ENCODE data around the gene GGACT.

The GGACT gene

DNA sequence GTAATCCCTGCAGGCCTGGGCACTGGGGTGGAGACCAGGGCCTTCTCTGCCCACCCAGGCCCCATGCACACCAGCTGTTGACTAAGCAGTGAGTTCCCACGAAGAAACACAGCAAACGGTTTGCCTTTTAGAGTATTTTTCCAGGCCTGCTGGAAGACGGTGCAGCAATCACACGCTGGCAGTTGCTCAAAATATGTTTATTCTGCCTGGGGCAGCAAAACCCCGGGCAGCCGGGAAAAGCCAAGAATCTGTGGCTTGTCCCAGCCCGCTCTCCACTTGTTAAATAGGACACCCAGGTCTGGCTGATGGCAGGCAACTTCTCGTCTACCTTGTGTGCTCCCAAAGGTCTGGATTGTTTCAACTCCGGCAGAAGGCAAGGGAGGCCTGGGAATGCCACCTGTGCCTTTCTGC lies 40.8 kb downstream of the GGACT start:
- no peak for DNase-seq (ENCODE audit: low spot score)

DNA sequence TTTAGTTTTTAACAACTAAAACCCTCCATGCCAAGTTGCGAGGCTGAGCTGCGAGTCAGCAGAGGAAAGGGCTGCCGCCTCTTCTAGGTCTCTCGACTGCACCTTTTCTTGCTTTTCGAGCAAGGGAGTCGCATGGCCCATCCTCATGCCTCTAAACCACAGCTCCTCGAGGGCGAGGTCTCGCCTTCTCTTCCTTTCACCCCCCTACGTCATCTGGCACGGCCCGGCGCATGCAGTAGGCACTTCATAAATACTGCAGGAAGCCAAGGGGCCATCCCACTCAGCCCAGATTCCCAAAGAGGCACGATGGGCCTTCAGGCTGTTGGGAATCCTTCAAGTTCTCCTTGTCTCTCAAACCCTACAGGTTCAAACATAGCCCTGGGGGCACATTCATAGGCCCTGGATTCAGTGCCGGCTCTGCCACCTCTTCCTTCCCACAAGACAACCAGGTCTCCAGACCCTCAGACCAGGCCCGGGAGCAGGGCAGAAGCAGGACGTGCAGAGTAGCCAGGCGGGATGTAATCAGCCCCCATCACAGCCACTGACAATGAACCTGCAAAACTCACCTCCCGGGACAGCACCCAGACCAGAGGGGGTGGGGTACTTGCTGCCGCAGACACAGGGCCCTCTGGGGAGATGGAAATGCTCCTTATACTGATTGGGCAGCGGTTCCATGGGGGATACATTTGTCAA lies 41.7 kb downstream of the GGACT start:
- no peak for DNase-seq (ENCODE audit: low spot score)

DNA sequence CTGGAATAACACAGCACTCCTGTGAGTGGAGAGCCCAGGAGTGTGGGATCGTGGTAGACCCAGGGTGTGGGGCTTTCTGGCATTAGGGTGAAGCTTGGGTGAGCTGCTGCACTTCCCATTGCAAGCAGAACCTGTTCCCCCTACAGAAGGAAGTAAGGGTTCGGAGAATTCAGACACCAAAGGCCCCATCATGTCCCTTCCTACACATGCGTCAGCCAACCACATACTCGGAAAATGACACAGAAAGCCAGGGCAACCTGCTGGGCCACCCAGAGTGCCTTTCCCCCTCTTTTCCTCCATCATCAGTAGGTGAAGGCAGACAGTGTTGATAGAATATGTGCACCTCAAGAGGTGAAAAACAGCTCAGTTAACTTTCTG lies 42.9 kb downstream of the GGACT start:
- DNase-seq (ENCODE audit: low spot score) = no peak

DNA sequence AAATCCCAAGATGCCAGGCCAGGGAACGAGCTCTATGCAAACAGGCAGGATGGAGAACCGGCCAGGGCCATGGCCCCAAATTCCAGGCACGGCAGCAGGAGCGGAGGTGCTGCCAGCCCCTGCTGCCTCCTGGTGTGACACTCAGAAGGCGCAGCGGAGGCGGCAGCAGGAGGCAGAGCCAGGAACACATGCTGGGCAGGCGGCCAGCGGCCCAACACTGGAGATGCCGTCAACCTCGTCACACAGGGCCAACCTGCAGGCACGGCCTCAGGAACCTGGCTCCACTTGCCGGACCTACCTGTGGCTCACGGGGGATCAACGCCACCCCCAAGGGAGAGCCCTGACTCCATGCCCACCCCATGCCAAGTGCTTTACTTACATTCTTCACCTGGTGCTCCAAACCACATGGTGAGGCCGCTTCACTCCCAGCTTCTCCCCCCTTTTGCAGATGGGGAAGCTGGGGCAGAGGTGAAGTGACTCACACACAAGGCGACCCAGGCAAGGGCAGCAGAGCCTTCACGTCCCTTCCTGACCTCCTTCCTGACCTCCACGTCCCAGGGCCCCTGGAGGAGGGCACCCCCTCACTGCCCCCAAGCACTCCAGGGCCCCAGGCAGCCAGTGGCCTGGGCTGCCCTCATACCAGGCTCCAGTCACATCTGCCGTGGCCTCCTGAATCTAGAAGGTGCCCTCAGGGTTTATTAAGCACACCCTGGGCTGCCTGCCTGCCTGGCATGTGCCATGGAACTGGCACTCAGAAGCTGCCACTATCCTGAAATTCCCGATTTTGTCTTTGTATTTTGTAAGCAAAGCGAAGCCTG lies 43.5 kb downstream of the GGACT start:
- no peak for DNase-seq (ENCODE audit: low spot score)

DNA sequence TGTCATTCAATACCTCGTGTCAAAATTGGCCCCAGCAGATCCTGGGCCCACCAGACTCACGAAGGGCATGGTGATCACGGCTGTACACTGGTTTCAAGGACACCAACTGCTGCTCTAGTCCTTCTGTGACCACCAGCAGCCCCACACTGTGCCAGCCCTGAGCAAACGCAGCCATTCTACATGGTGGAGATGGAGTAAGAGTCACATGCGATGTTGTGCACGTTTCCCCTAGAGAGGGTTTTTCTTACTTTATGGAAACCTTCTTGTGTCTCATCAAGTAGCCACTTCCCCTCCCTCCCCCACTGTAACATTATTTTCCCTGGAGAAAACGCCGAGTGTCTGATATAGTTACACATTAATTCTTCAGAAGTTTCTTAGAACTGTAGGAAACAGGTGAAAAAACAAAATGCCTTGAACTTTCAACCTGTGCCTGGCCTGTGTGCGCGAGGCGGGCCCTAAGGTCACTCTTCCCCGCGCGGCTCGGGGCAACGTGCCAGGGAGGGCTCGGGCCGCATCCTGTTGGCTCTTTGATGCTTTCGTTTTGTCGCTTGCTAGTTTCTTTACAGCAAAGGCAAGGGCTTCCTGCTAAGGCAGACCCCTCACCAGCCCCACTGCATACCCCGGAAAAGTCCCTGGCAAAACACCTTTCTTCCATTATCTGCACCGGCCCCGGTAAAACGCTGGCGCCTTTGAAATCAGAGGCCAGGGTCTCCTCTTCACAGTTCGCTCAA lies 44.6 kb downstream of the GGACT start:
- no peak for DNase-seq (ENCODE audit: low spot score)

DNA sequence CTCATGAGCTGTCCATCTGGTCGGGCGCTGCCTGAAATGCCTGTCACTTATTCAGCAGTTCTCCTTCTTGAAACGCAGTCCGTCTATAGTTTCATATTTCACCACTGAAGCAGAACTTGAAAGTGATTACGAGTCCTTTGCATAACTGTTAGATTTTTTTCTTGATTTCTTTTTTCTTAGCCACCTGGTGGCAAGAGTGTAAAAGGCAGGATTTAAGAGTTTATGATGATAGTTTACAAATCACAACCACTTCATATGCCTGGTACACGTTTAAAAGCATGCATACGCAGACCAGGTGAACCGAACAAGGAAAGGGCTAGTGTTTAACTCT lies 45.8 kb downstream of the GGACT start:
- DNase-seq (ENCODE audit: low spot score) = peak; percentile 38

DNA sequence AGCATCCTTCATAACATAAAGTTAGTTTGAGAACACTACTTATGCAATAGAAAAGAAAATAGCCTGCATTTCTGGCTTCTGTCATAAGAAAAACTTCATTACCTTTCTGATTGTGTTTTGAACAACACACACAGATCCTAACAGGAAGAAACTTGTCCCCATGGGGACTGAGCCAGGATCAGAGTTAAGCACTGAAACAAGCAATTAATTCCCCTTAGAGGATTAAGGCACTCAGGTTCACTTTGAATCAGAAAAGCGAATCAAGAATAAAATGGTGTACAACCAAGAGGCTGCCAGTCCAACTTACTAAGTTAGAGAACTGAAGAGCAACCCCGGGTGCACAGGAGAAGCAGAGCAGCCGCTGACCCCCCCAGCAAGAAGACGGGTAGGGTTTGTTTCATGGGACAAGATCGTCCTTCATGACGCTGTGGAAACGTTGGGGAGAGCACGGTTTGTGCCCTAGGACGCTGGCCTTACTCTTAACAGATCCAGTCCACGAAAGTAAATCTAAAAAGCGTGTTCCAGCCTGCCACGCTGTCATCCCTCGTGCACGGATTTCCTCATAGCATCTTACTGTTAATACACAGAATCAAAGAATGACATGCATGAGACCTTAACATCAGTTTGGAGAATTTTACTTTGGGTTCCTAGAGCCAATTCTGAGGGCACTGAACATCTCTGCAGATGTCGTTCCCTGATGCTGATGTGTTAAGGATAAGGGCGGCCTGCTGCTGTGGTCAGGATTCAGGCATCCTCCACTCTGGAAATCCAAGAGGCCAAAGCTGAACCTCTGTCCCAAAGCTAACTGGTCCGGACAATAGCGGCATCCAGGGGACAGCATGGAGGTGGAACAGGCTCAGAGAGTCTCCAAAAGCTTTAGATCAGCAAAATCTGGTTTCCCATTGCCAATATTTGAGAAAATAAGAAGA lies 46.4 kb downstream of the GGACT start:
- no peak for DNase-seq (ENCODE audit: low spot score)

DNA sequence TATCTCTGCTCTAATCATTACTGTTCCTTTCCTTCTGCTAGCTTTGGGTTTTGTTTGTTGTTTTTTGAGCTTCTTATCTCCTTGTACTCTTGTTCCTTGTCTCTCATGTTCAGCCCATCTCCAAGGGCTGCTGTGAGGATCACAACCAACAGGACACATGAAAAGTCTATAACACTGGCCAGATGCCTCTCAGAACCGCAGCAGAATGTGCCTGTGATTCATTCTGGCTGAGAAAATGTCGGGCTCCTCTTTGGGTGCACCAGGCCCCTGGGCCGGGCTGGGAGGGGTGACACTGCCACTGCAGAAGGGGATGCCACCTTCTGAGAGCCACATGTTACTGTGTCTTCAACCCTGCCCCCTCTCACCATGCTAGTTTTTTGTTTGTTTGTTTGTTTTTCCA lies 48.0 kb downstream of the GGACT start:
- no peak for DNase-seq (ENCODE audit: low spot score)

DNA sequence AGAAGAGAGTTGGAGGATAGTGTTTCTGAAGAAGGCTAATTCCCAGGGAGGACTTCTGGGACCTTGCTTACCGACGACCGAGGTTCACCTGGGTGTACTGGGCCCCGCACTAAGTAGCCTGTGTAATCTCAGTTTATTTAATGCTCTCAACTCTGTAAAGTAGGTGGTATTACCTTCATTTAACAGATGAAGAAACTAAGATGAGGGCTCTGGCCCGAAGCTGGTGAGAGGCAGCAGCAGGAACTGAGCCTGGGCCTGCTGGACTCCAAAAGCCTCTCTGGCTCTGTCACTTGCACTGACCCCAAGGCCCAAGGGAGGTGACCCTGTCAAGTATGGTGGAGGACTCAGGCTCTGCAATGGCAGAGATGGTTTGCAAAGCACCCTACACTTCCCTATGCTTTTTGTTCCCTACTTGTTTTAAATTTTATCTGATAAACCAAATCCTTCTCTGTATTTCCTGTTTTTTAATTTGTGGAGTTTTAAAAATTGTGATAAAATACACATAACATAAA lies 50.6 kb downstream of the GGACT start:
- no peak for DNase-seq (ENCODE audit: low spot score)

DNA sequence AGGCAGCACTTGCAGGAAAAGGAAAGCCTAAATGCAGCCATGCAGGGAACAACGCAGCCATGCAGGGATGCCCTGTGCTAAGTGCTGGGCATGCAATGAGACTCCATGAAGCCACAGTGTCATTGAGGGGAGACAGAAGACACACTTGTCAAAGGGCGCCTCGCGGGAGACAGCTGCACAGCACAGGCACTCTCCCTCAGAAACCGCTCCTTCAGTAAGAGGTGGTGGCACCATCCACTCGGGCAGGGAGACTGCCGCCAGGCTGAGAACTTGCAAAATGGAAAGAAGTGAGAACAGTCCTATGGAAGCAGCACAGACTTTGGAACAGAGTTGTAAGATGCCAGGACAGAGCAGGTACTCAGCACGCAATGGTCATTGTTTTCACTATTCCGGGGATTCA lies 51.1 kb downstream of the GGACT start:
- no peak for DNase-seq (ENCODE audit: low spot score)

DNA sequence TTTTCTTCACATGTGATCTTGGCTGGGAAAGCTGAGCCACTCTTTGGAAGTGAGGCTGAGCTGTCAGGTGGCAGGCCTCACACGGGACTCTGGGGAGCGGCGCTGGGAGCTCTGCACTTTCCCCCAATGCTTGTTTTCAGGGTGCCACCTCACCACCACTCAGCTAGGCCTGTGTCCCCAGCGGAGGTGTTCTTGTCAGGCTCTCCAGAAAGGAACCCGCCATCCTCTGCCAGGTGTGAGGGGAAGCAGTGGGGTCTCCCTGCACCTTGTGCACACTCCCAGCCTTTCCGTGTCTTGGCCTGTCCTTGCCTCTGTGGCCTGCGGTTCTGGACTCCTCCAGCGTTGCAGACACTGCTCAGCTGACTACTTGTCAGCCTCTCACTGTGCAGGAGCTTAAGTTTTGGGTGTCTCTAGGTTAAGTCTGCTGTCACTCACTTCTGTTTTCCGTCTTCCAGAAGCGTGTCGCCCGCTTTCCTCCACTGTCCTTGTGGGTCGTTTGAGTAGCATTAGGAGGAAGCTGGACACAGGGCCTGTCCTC lies 51.9 kb downstream of the GGACT start:
- no peak for DNase-seq (ENCODE audit: low spot score)

DNA sequence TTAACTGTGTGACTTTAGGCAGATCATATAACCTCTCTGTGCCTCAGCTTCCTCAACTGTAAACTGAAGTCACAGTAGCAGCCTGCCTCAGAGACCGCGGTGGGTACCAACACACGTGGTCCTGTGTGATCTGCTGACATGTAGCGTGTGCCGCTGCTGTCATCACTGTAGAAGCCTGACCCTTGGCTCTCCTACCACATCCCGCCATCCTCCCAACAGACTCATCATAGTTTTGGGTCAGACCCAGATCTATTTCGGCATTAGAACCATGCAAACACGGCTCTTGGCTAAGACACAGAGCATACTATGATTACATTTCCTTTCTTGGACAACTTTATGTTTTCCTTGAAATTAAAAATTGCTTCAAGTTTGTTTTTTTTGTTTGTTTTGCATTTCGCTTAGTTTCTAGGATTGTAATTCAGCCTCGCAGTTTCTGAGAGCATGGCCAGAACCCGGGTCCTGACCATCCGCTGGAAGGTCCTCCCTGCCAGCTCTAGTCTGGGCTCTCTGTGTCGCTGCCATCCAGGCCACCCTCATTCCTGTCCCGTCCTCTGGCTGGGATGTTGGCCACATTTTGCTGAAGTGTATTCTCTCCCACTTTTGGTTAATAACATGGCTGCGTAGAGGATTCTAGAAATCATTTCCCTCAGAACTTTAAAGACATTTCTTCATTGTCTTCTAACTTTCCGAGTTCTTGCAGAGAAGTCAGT lies 53.0 kb downstream of the GGACT start:
- DNase-seq (ENCODE audit: low spot score) = peak; percentile 63

DNA sequence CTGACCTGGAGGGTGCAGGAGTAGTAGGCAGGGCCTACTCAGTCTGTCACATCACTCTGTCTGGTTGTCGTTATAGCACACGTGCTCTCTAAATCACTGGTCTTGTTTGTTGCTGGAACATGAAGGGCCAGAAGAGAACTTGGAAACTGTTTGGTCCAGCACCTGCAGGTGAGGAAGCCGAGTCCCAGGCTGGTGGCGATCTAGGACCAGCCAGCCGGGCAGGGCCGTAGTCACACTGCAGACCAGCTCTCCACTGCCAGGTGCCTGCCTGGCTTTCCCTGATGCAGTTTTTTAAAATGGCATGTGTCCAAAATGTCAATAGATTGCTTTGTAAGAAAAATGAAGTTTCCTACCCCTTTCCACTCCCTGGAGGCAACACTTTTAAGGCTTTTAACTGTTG lies 53.7 kb downstream of the GGACT start:
- DNase-seq (ENCODE audit: low spot score) = no peak

DNA sequence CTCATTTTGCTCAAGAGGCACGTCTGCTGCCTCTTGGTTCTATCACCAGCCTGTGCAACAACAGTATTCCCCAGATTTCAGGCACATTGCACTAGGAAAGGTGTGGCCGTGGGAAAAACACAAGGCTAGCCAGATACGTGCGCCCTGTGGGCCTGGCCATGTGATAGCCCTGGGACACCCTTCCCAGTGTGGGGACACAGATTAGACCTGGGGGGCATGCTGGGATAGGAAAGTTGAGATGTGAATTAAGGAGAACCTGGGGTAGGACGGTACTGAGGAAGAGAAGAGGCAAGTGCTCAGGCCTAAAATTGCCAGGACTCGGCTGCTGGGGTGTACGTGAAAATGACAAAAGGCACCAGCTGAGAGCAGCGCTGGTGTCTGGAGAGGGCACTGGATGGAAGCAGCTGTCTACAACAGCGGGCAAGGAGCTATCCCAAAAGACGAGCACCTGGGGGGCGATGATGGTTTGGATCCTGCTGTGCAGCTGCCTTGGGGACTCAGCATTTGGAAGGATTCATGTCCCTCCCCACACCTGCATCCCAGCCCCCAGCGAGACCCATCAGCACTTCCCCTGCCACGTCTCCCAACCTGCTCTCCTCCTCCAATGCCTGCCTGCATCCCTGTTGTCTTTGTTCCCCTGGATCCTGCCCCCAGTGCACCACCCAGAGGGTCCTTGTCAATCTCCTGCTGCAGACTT lies 54.3 kb downstream of the GGACT start:
- no peak for DNase-seq (ENCODE audit: low spot score)

DNA sequence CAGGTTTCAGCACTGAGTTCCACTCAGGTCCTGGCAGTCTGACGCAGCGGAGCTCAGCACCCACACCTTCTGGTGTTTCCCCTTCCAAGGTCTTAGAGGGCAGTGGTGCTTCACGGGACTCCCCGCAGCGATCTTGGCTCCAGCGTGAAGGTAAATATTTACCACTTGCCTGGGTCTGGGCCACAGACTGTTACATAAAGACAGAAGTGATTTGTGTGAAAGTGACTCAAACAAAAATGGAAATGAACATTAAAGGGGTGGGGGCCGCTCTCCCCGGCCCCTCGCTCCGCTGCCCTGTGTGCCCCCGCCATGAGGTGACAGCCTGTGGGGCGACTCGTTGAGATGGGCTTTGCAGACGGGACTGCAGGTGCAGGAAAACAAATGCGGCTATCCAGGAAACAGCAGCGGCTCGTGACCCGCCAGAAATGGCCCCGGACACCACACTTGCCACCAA lies 55.0 kb downstream of the GGACT start:
- no peak for DNase-seq (ENCODE audit: low spot score)

DNA sequence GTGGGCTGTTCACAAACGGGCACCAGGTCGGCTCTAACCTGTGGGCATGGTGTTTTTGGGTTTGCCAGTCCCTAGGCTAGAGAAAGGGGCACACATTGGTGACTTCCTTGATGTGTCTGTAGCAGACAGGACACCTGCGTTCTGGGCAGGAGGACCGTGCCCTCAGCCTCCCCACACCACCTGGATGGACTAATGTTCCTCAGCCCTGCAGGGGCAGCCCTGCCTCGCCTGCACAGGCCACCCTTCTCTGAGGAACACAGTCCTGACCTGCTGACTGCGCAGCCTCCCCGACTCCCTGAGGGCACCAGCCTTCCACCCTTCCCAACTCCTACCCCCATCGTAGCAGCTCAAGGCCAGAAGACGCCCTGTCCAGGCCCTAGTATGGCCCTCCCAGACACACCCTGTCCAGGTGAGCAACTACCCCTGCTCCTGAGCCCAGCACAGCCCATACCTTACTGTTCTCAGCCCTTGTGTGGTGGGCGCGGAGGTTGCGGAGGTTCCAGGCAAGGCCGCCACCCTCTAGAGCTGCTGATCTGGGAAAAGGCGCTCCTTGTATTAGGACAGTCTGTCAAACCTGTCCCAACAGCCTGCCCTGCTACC lies 55.7 kb downstream of the GGACT start:
- DNase-seq (ENCODE audit: low spot score) = no peak

DNA sequence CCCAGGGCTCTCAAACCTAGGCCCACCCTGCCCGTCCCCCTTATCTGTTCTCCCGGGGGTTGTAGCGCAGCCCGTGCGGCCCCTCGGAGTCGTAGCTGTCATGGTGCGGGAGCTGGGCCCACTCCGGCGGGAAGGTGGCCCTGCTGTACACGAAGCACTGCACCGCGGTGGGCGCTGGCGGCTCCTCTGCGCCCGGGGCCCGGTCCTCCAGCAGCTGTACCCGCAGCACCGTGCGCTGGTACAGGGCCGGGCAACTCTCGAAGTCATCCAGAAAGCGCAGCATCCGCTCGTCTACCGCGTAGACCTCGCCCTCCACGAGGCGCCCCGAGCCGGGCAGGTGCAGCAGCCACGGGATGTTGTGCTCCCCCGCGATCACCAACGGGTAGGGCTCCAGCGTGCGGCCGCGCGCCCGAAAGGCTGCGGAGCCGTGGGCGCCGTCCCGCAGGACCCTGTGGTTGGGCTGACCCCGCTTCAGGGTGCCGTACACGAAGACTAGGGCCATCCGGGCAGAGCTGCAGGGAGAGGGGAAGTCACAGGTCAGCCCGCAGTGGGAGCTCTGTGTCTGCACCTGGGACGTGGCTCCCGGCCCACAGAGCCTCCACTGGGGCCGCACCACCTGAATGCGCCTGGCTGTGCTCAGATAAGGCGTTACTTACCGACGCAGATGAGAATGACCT lies 56.4 kb downstream of the GGACT start:
- no peak for DNase-seq (ENCODE audit: low spot score)

DNA sequence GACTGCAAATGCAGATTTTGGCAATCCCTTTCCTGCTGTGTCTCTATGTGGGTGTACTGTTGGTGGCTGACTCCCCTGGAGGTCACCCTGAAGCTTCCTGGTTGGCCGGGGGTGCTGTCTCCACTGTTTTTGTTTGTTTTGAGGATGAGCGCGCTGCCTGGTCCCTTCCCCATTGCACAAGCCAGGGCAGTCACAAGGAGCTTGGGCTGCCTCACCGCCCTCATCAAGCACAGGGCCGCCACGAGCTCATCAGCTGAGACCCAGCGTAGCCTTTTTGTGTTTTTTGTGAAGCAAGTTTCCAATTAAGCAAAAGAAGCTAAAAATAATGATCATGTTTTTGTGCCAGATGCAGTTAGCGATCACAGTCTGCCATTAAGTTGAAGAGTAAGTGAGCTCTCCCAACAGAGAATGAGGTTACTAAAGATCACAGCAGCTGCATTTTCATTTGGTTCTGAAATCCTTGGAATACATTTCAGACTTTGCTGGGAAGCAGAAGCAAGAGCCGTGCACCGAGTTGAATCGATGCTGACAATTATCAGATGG lies 57.8 kb downstream of the GGACT start:
- DNase-seq (ENCODE audit: low spot score) = no peak
